HuH-7 (cell line): ENCODE measurements around the gene FMO2.
A peak's percentile ranks its signal among the peaks of the same experiment; 100 is the strongest.

ENCODE experiments used
- DNase-seq: peaks from one replicate; pipeline ENCODE4 v3.0.0; 2011; ENCODE audit warnings: low spot score

Gene FMO2

GRCh38 chr1:171185091-171185490 lies at the start of gene FMO2:
FMO2 (plus strand) TSS chr1:171185300; CDS start chr1:171185714, 414 bp downstream.
- DNase-seq: no peak

- no peak for DNase-seq
These were observed 47.5 kb upstream of the FMO2 start for GRCh38 chr1:171137580-171137979.

GRCh38 chr1:171138980-171139379 lies 46.1 kb upstream of the FMO2 start:
- DNase-seq: no peak

GRCh38 chr1:171139890-171140289 lies 45.2 kb upstream of the FMO2 start:
- DNase-seq: no peak

GRCh38 chr1:171140401-171140800 lies 44.7 kb upstream of the FMO2 start:
- DNase-seq: no peak

GRCh38 chr1:171140956-171141687 lies 44.0 kb upstream of the FMO2 start:
- no peak for DNase-seq

- no peak for DNase-seq
These were observed 43.2 kb upstream of the FMO2 start for GRCh38 chr1:171141688-171142415.

- no peak for DNase-seq
These were observed 42.4 kb upstream of the FMO2 start for GRCh38 chr1:171142416-171143385.

GRCh38 chr1:171150156-171150555 lies 34.9 kb upstream of the FMO2 start:
- no peak for DNase-seq

GRCh38 chr1:171152549-171152948 lies 32.6 kb upstream of the FMO2 start:
- no peak for DNase-seq

- DNase-seq: no peak
These were observed 29.6 kb upstream of the FMO2 start for GRCh38 chr1:171155484-171155883.

- no peak for DNase-seq
These were observed 27.0 kb upstream of the FMO2 start for GRCh38 chr1:171158096-171158495.

GRCh38 chr1:171158551-171158950 lies 26.5 kb upstream of the FMO2 start:
- DNase-seq: no peak

GRCh38 chr1:171159148-171159547 lies 26.0 kb upstream of the FMO2 start:
- no peak for DNase-seq

- DNase-seq: no peak
These were observed 24.9 kb upstream of the FMO2 start for GRCh38 chr1:171160211-171160610.

GRCh38 chr1:171160639-171161354 lies 24.3 kb upstream of the FMO2 start:
- DNase-seq: peak; percentile 57

GRCh38 chr1:171161431-171161830 lies 23.7 kb upstream of the FMO2 start:
- no peak for DNase-seq

- no peak for DNase-seq
These were observed 18.7 kb upstream of the FMO2 start for GRCh38 chr1:171166361-171166760.

GRCh38 chr1:171167785-171168184 lies 17.3 kb upstream of the FMO2 start:
- DNase-seq: no peak

- no peak for DNase-seq
These were observed 12.6 kb upstream of the FMO2 start for GRCh38 chr1:171172471-171172870.

- DNase-seq: no peak
These were observed 12.0 kb upstream of the FMO2 start for GRCh38 chr1:171173069-171173468.
